ENCODE measurements around the gene MKLN1. TPM values are rescaled to one million over a fixed set of nuclear protein-coding genes. Genes with fewer than 3 reads are reported as not detected.

MKLN1 gene
- total and polyA plus RNA-seq, 2 donors (not counting 1 experiment from before 2014, with no cell fraction given): 8.5 to 68.4 TPM

GRCh38 chr7:131298608-131298992 lies 29.1 kb upstream of the MKLN1 start:
- no peak overlapping the region for H3K4me2 ChIP-seq (replicated peaks; ENCODE audit: low read depth, low read length, poor library complexity, severe bottlenecking)
- Mint-ChIP-seq H3K9me3 (ENCODE audit: insufficient read depth) (no peaks in the 10 kb centered on the region), H3K27ac (no peak overlapping the region), H3K4me1 (peaks cover 2% of the 10 kb centered on the region), H3K4me3 (no peak overlapping the region), H3K27me3 (no peaks in the 10 kb centered on the region)
- no peaks in the 10 kb centered on the region for H3K36me3 ChIP-seq (replicated peaks in 1 of 2; ENCODE audit: control extremely low read depth in 1 of 2, control insufficient read depth in 1 of 2, extremely low read depth in 1 of 2, insufficient read depth in 2 of 2, low read length in 1 of 2)
- no peak overlapping the region for H2AFZ ChIP-seq (ENCODE audit: insufficient read depth, low read depth, low read length, poor library complexity, severe bottlenecking)
- POLR2A ChIA-PET: no interaction called here
- H3K27ac ChIP-seq (ENCODE audit: low read length in 2 of 2): no peak overlapping the region
- H3K27me3 ChIP-seq (replicated peaks in 1 of 4; ENCODE audit: control extremely low read depth in 1 of 4, control insufficient read depth in 3 of 4, insufficient read depth in 4 of 4, low read length in 3 of 4): no peaks in the 10 kb centered on the region
- H3K9ac ChIP-seq (ENCODE audit: low read length): no peak overlapping the region
- 93% methylated on average over 3 of the region's 6 CpGs for WGBS (ENCODE audit: insufficient coverage)
- no peaks in the 10 kb centered on the region for H4K20me1 ChIP-seq (ENCODE audit: control insufficient read depth, insufficient read depth, low read length, poor library complexity, severe bottlenecking)
- no peak for DNase-seq
- H3K9me3 ChIP-seq (ENCODE audit: control extremely low read depth in 1 of 3, control insufficient read depth in 2 of 3, insufficient read depth in 1 of 3, low read length in 2 of 3): no peaks in the 10 kb centered on the region
- CTCF ChIA-PET: no interaction called here
- H3K79me2 ChIP-seq (ENCODE audit: control insufficient read depth, insufficient read depth, low read length): no peaks in the 10 kb centered on the region
- no peak for ATAC-seq (ENCODE audit: low read depth)
- no peaks in the 10 kb centered on the region for H3K4me1 ChIP-seq (ENCODE audit: control insufficient read depth in 2 of 2, insufficient read depth in 2 of 2, low read length in 2 of 2)
- H3K4me3 ChIP-seq (ENCODE audit: control extremely low read depth in 1 of 5, extremely low read depth in 1 of 5, insufficient read depth in 1 of 5, low read depth in 2 of 5, low read length in 4 of 5): no peak overlapping the region
- intact Hi-C loops (cut with micrococcal nuclease): no loop called here
- TF ChIP-seq EZH2 (IDR thresholded peaks at IDR 0.05; ENCODE audit: borderline replicate concordance, insufficient read depth, low read depth, low read length, poor library complexity, severe bottlenecking) (no peak), CTCF (IDR thresholded peaks at IDR 0.05) (no peak)

GRCh38 chr7:131299074-131299473 lies 28.6 kb upstream of the MKLN1 start:
- Mint-ChIP-seq H3K4me1 (peaks cover 2% of the 10 kb centered on the region), H3K27ac (no peak overlapping the region), H3K9me3 (ENCODE audit: insufficient read depth) (no peaks in the 10 kb centered on the region), H3K27me3 (no peaks in the 10 kb centered on the region), H3K4me3 (no peak overlapping the region)
- TF ChIP-seq CTCF (IDR thresholded peaks at IDR 0.05) (no peak), EZH2 (IDR thresholded peaks at IDR 0.05; ENCODE audit: borderline replicate concordance, insufficient read depth, low read depth, low read length, poor library complexity, severe bottlenecking) (no peak)
- Histone ChIP-seq H2AFZ (ENCODE audit: insufficient read depth, low read depth, low read length, poor library complexity, severe bottlenecking) (no peak overlapping the region), H3K4me2 (replicated peaks; ENCODE audit: low read depth, low read length, poor library complexity, severe bottlenecking) (no peak overlapping the region), H3K36me3 (replicated peaks in 1 of 2; ENCODE audit: control extremely low read depth in 1 of 2, control insufficient read depth in 1 of 2, extremely low read depth in 1 of 2, insufficient read depth in 2 of 2, low read length in 1 of 2) (no peaks in the 10 kb centered on the region), H3K4me1 (ENCODE audit: control insufficient read depth in 2 of 2, insufficient read depth in 2 of 2, low read length in 2 of 2) (no peaks in the 10 kb centered on the region), H3K27ac (ENCODE audit: low read length in 2 of 2) (no peak overlapping the region), H3K9me3 (ENCODE audit: control extremely low read depth in 1 of 3, control insufficient read depth in 2 of 3, insufficient read depth in 1 of 3, low read length in 2 of 3) (no peaks in the 10 kb centered on the region), H4K20me1 (ENCODE audit: control insufficient read depth, insufficient read depth, low read length, poor library complexity, severe bottlenecking) (no peaks in the 10 kb centered on the region), H3K79me2 (ENCODE audit: control insufficient read depth, insufficient read depth, low read length) (no peaks in the 10 kb centered on the region), H3K27me3 (replicated peaks in 1 of 4; ENCODE audit: control extremely low read depth in 1 of 4, control insufficient read depth in 3 of 4, insufficient read depth in 4 of 4, low read length in 3 of 4) (no peaks in the 10 kb centered on the region), H3K9ac (ENCODE audit: low read length) (no peak overlapping the region), H3K4me3 (ENCODE audit: control extremely low read depth in 1 of 5, extremely low read depth in 1 of 5, insufficient read depth in 1 of 5, low read depth in 2 of 5, low read length in 4 of 5) (no peak overlapping the region)
- CTCF ChIA-PET: no interaction called here
- DNase-seq (no peak), ATAC-seq (ENCODE audit: low read depth) (no peak)
- POLR2A ChIA-PET: no interaction called here
- intact Hi-C loops (cut with micrococcal nuclease): no loop called here

Data from B cell (primary cell).